Common myeloid progenitor, CD34-positive (primary cell): ENCODE data around the gene FBXL16.

Source experiments
- CTCF ChIA-PET: fragments of 350-600 bp; sonication (Branson Sonifier 250); formaldehyde crosslinking; loops from one replicate; lab custom pipeline; 2021; ENCODE audit warnings: antibody characterized with exemption; lab: Charles Lee
- POLR2A ChIA-PET: fragments of 350-600 bp; sonication (Branson Sonifier 250); formaldehyde crosslinking; loops from one replicate; lab custom pipeline; 2021; ENCODE audit warnings: antibody characterized with exemption; lab: Charles Lee
- DNase-seq, 3 donors: peaks; one replicate each; pipeline versions ENCODE4 v3.0.0 to v3.0.0-alpha.2; 2013
- H3K27ac ChIP-seq, 2 experiments: 1 replicate in 1 of 2; 2 replicates in 1 of 2; pipeline ENCODE4 v1.7.0; 2013; ENCODE audit warnings: inconsistent platforms in 2 of 2, low read length in 2 of 2, mild to moderate bottlenecking in 2 of 2, low read depth in 1 of 2, moderate library complexity in 1 of 2; ENCODE audit not compliant: severe bottlenecking in 2 of 2, insufficient read depth in 1 of 2, poor library complexity in 1 of 2
- H3K27me3 ChIP-seq, 5 experiments: replicated peaks in 2 of 5; 1 replicate in 3 of 5; 2 replicates in 2 of 5; pipeline versions ENCODE4 v1.6.1 to v1.7.0; 2013; ENCODE audit warnings: low read length in 4 of 5, mild to moderate bottlenecking in 2 of 5, moderate library complexity in 2 of 5, inconsistent platforms in 1 of 5; ENCODE audit not compliant: insufficient read depth in 5 of 5, control insufficient read depth in 4 of 5
- H3K36me3 ChIP-seq, 4 experiments: 1 replicate in 2 of 4; 2 replicates in 2 of 4; pipeline versions ENCODE4 v1.6.1 to v1.7.0; 2013; ENCODE audit warnings: low read length in 3 of 4, control low read depth in 1 of 4, mild to moderate bottlenecking in 1 of 4; ENCODE audit not compliant: control insufficient read depth in 4 of 4, insufficient read depth in 4 of 4
- H3K4me1 ChIP-seq, 4 experiments: 1 replicate in 3 of 4; 2 replicates in 1 of 4; pipeline versions ENCODE4 v1.6.1 to v1.7.1; 2013; ENCODE audit warnings: low read length in 3 of 4, mild to moderate bottlenecking in 3 of 4, control low read depth in 1 of 4, inconsistent platforms in 1 of 4, moderate library complexity in 1 of 4; ENCODE audit not compliant: control insufficient read depth in 4 of 4, insufficient read depth in 4 of 4; ENCODE audit errors: control extremely low read depth in 1 of 4
- H3K4me3 ChIP-seq, 7 experiments: 1 replicate in 4 of 7; 2 replicates in 3 of 7; pipeline versions ENCODE4 v1.5.1 to v1.7.0; 2013; ENCODE audit warnings: mild to moderate bottlenecking in 7 of 7, low read length in 6 of 7, moderate library complexity in 6 of 7, inconsistent platforms in 2 of 7, low read depth in 2 of 7, control low read depth in 1 of 7; ENCODE audit not compliant: insufficient read depth in 4 of 7, control insufficient read depth in 1 of 7; ENCODE audit errors: extremely low read depth in 1 of 7
- H3K9me3 ChIP-seq, 5 experiments: 1 replicate in 4 of 5; 2 replicates in 1 of 5; pipeline versions ENCODE4 v1.6.1 to v1.7.1; 2013; ENCODE audit warnings: low read length in 4 of 5, mild to moderate bottlenecking in 2 of 5, inconsistent platforms in 1 of 5, low read depth in 1 of 5, moderate library complexity in 1 of 5; ENCODE audit not compliant: control insufficient read depth in 4 of 5, insufficient read depth in 2 of 5; ENCODE audit errors: control extremely low read depth in 1 of 5
- WGBS: methylation state at CpG from one replicate; pipeline ENCODE4 v1.1.5; 2013; ENCODE audit not compliant: insufficient coverage; 5-methylcytosine and 5-hydroxymethylcytosine counted together

The FBXL16 gene

DNA sequence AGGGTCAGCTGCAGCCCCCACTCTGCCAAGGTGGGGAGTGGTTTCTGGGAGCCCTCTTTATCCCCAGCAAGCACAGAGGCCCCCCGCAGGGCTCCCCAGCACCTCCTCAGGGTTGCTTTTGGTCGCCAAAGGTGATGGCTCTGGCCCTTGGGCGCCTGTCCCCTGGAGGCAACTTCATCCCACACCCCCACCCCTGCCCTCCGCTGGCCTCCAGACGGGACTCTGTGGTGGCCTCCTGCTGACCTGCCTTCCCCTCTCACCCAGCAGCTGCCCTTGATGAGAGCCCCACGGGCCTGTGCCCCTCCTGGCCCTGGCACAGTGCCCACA lies 45.5 kb downstream of the FBXL16 start:
- CTCF ChIA-PET, result interaction anchor here (0.7 to 2.7 kb wide), 14 partner anchors 10 to 268 kb away, joined by 3 to 16 read pairs (median 4); partner anchors contain the start of genes METTL26, RHBDL1 and WDR90
- Histone ChIP-seq H3K36me3 (peaks cover 0 to 44% (median 17%) of the 10 kb centered on the region in 4 experiments), H3K27ac (no peak overlapping the region), H3K4me1 (peaks cover 0 to 19% (median 16%) of the 10 kb centered on the region in 4 experiments), H3K4me3 (peak overlapping the region in 4 of 7 experiments; percentile 15 to 74 (median 56)), H3K9me3 (no peaks in the 10 kb centered on the region), H3K27me3 (no peaks in the 10 kb centered on the region)
- 90% methylated on average over 2 of the region's 6 CpGs for WGBS
- POLR2A ChIA-PET, result interaction anchor here (1.1 to 1.4 kb wide), 2 partner anchors 9 to 23 kb away, joined by 3 read pairs; no protein-coding TSS in a partner anchor
- no peak for DNase-seq

DNA sequence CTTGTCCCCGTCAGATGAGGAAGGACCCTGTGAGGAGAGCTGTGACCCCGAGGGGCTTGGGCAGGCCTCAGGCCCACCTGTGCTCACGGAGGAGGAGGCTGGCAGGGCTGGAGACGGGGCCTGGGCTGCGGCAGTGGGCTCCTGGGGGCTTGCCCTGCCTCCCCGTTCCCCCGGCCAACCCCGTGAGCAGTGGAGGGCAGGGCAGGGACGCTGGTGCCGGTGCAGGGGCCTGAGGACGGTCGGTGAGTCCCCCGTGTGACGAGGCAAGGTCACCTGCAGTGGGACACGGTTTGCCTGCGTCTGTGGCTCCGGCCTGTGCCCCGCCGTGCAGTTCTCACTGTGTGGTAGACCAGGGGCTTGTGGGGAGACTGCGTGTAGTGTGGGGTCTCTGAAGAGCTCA lies 46.0 kb downstream of the FBXL16 start:
- no peak for DNase-seq
- Histone ChIP-seq H3K9me3 (no peaks in the 10 kb centered on the region), H3K27me3 (no peaks in the 10 kb centered on the region), H3K27ac (no peak overlapping the region), H3K4me1 (peaks cover 0 to 19% (median 16%) of the 10 kb centered on the region in 4 experiments), H3K4me3 (no peak overlapping the region), H3K36me3 (peaks cover 0 to 47% (median 17%) of the 10 kb centered on the region in 4 experiments)
- WGBS, result 97% methylated on average over 19 of the region's 20 CpGs
- POLR2A ChIA-PET, result interaction anchor here (1.4 kb wide), 1 partner anchor 9 kb away, joined by 3 read pairs; no protein-coding TSS in a partner anchor
- CTCF ChIA-PET, result interaction anchor here (0.7 to 2.7 kb wide), 13 partner anchors 9 to 268 kb away, joined by 3 to 16 read pairs (median 3); partner anchors contain the start of genes METTL26 and WDR90

DNA sequence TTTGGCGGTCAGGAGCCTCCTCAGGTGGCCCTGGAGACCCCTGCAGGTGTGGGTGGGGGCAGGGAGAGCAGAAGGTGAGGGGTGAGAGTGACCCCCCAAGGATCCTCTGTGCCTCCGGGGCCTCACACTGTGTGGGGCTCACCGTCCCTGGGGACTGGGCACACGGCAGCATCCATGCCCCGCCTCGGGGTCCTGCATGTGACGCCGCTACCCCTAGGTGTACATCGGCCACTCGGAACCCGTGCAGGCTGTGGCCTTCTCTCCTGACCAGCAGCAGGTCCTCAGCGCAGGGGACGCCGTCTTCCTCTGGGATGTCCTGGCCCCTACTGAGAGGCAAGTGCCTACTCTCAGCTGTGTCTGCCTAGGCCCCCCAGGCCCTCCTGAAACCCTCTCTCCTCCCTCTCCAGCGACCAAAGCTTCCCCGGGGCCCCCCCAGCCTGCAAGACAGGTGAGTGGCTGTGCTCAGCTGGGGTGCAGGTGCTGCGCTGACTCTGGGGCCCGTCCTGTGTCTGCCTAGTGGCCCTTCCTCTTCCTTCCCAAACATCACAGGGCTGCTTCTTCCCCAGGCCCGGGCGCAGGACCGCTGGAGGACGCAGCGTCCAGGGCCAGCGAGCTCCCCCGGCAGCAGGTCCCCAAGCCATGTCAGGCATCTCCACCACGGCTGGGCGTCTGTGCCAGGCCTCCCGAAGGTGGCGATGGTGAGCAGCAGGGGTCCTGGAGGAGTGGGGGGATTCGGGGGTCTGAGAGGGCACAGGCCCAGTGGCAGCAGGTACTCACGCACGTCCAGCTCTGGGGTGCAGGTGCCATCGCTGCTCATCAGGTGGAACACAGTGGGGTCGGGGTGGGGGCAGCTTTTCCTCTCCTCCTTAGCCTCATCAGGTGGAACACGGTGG lies 46.7 kb downstream of the FBXL16 start:
- no peaks in the 10 kb centered on the region for H3K9me3 ChIP-seq
- WGBS, result 98% methylated on average over 32 of the region's 35 CpGs
- peaks cover 0 to 19% (median 16%) of the 10 kb centered on the region in 4 experiments for H3K4me1 ChIP-seq
- ChIA-PET POLR2A (interaction anchor here (0.6 kb wide), 1 partner anchor 76 kb away, joined by 3 read pairs; no protein-coding TSS in a partner anchor), CTCF (interaction anchor here (0.7 to 2.7 kb wide), 9 partner anchors 9 to 267 kb away, joined by 3 to 16 read pairs (median 3); partner anchors contain the start of genes METTL26 and WDR90)
- H3K4me3 ChIP-seq, result no peak overlapping the region
- no peaks in the 10 kb centered on the region for H3K27me3 ChIP-seq
- no peak for DNase-seq
- peaks cover 0 to 49% (median 17%) of the 10 kb centered on the region in 4 experiments for H3K36me3 ChIP-seq
- H3K27ac ChIP-seq, result no peak overlapping the region

DNA sequence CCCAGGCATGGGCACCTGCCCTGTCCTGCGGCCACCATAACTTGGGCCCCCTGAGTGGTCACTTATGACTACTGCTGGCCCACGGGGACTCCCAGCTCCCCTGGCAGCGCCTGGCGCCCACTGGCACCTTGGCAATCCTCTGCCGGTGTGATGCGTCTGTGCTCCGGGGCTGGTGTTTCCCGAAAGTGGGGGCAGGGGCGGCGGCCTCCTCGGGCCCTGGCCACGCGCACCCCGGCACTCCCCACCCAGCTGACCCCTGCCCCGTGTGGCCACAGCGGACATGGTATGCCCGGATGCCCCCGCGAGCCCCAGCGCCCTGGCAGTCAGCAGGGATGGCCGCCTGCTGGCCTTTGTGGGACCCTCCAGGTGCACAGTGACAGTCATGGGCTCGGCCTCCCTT lies 48.1 kb downstream of the FBXL16 start:
- 97% methylated on average over 19 of the region's 22 CpGs for WGBS
- no peaks in the 10 kb centered on the region for H3K27me3 ChIP-seq
- H3K27ac ChIP-seq, result no peak overlapping the region
- H3K4me3 ChIP-seq, result no peak overlapping the region
- CTCF ChIA-PET, result no interaction called here
- H3K36me3 ChIP-seq, result peaks cover 0 to 58% (median 19%) of the 10 kb centered on the region in 4 experiments
- DNase-seq, result no peak
- POLR2A ChIA-PET, result no interaction called here
- H3K4me1 ChIP-seq, result peaks cover 0 to 19% (median 16%) of the 10 kb centered on the region in 4 experiments
- H3K9me3 ChIP-seq, result no peaks in the 10 kb centered on the region

DNA sequence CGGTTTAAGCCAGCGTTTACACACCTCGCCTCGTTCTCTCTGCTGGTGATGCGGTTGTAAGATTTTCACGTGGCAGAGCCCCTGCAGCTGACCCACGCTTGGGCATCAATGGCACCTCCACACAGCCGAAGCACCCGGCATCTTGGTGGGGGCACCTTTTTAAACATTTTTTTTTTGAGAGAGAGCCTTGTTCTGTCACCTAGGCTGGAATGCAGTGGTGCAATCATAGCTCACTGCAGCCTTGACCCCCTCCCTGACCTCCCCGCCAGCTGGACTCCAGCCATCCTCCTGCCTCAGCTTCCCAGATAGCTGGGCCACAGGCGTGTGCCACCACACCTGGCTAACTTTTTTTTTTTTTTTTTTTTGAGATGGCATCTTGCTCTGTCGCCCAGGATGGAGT lies 51.6 kb downstream of the FBXL16 start:
- Histone ChIP-seq H3K9me3 (no peaks in the 10 kb centered on the region), H3K27ac (no peak overlapping the region), H3K4me1 (peaks cover 0 to 14% (median 11%) of the 10 kb centered on the region in 4 experiments), H3K36me3 (peaks cover 0 to 69% (median 20%) of the 10 kb centered on the region in 4 experiments), H3K27me3 (no peaks in the 10 kb centered on the region), H3K4me3 (no peak overlapping the region)
- ChIA-PET POLR2A (no interaction called here), CTCF (interaction anchor here (0.6 to 1.8 kb wide), 4 partner anchors 9 to 31 kb away, joined by 3 to 4 read pairs (median 3); partner anchors contain the start of gene METTL26)
- no peak for DNase-seq
- 95% methylated on average over 12 of the region's 12 CpGs for WGBS

DNA sequence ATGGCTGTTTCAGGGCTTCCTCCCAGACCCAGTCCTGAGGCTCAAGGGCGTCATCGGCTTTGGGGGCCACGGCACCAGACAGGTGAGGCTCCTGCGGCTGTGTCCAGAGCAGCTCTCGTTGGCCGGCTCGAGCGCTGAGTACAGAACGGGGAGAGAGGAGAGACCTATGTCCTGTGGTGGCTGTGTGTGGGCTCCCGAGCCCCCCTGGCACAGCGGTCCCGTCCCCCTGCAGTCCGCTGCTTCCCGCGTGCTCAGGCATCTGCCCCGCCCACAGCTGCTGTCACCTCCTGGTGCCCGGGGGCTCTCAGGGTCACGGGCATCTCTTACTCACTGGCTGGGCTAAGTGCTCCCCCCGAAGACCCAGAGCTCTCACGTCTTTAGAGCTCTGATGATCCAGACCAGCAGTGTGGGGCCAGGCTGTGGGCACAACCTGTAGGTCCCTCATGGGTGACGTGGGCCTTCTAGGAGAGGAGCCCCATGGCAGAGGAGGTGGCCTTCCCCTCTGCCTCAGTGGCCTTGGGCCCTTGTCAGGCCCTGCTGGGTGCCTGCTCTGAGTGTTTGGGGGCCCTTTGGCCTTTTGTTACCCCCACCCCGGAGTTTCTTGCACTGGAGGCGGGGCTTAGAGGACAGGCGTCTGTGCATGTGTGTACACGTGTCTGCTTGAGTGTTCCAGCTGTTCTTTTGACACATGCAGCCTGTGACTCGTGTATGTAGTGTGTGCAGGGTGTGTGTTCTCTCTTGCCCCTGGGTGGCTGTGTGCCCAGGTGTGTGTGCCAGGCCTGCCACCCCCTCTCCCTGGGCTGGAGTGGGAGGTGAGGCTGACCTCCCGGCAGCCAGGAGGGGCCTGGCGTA lies 52.9 kb downstream of the FBXL16 start:
- ChIA-PET CTCF (interaction anchor here (1.0 to 1.9 kb wide), 5 partner anchors 11 to 53 kb away, joined by 3 to 5 read pairs (median 4); partner anchors contain the start of genes METTL26 and STUB1), POLR2A (no interaction called here)
- no peak for DNase-seq
- H3K4me3 ChIP-seq, result no peak overlapping the region
- peaks cover 0 to 56% (median 13%) of the 10 kb centered on the region in 4 experiments for H3K36me3 ChIP-seq
- H3K4me1 ChIP-seq, result peaks cover 0 to 27% (median 25%) of the 10 kb centered on the region in 4 experiments
- 95% methylated on average over 26 of the region's 28 CpGs for WGBS
- no peak overlapping the region for H3K27ac ChIP-seq
- no peaks in the 10 kb centered on the region for H3K9me3 ChIP-seq
- no peaks in the 10 kb centered on the region for H3K27me3 ChIP-seq
